NOMO-1 (cell line): ENCODE results near the gene SLC39A9.
"Not testable (repeated sequence)": the region's sequence is repeated elsewhere in the genome, so short reads cannot be mapped to it uniquely, and the experiment has no call there.

Source experiments
- DNase-seq, 2 experiments: peaks; one replicate each; lab custom pipeline; 2025; ENCODE audit not compliant: unreplicated experiment in 2 of 2; lab: John Stamatoyannopoulos, UW

Gene SLC39A9

GRCh38 chr14:69497866-69498265 is 99.4 kb downstream of the SLC39A9 start:
- not testable (repeated sequence) for DNase-seq

- not testable (repeated sequence) for DNase-seq
Observed at GRCh38 chr14:69498286-69498685, 99.8 kb downstream of the SLC39A9 start.

- DNase-seq: no peak
Observed at GRCh38 chr14:69499436-69499835, 100.9 kb downstream of the SLC39A9 start.

- no peak for DNase-seq
Observed at GRCh38 chr14:69500096-69500495, 101.6 kb downstream of the SLC39A9 start.

GRCh38 chr14:69500736-69501135 is 102.2 kb downstream of the SLC39A9 start:
- no peak for DNase-seq

GRCh38 chr14:69501423-69501838 is 102.9 kb downstream of the SLC39A9 start:
- DNase-seq: no peak

GRCh38 chr14:69504775-69505174 is 106.3 kb downstream of the SLC39A9 start:
- DNase-seq: no peak

- DNase-seq: no peak
Observed at GRCh38 chr14:69505338-69506240, 107.1 kb downstream of the SLC39A9 start.

GRCh38 chr14:69506241-69506595 is 107.7 kb downstream of the SLC39A9 start:
- no peak for DNase-seq
